Thoracic aorta (tissue), 2 donors: Measurements from ENCODE around the gene AHRR. TPM values are rescaled to one million over a fixed set of nuclear protein-coding genes. Genes with fewer than 3 reads are reported as not detected.
"Not testable (repeated sequence)": the region's sequence is repeated elsewhere in the genome, so short reads cannot be mapped to it uniquely, and the experiment has no call there.

Experiments used
- ATAC-seq: fragments of 150-250 bp; one replicate; pipeline ENCODE4 v1.8.0; 2017; ENCODE audit warnings: low read depth; ENCODE audit not compliant: insufficient number of reproducible peaks, low FRiP score
- DNase-seq: peaks from one replicate; pipeline ENCODE4 v3.0.0-alpha.2; 2020; ENCODE audit warnings: low spot score
- H3K27ac ChIP-seq, 2 donors: fragments of 200-600 bp; sonication (generic); 1 replicate in 1 of 2; 2 replicates in 1 of 2; pipeline ENCODE4 v1.5.1; 2016; ENCODE audit warnings: mild to moderate bottlenecking in 2 of 2, moderate library complexity in 2 of 2
- H3K27me3 ChIP-seq: fragments of 200-600 bp; sonication (generic); replicated peaks from 2 replicates; pipeline ENCODE4 v1.6.0; 2016; ENCODE audit warnings: mild to moderate bottlenecking; ENCODE audit not compliant: insufficient read depth
- H3K36me3 ChIP-seq: fragments of 200-600 bp; sonication (generic); one replicate; pipeline ENCODE4 v1.5.1; 2016
- H3K4me1 ChIP-seq, 2 donors: fragments of 200-600 bp; sonication (generic); 1 replicate in 1 of 2; 2 replicates in 1 of 2; pipeline versions ENCODE4 v1.5.1 to v1.6.0; 2016; ENCODE audit warnings: low read depth in 2 of 2, mild to moderate bottlenecking in 1 of 2; ENCODE audit not compliant: control insufficient read depth in 1 of 2
- H3K4me3 ChIP-seq: fragments of 200-600 bp; sonication (generic); 2 replicates; pipeline ENCODE4 v1.5.1; 2016; ENCODE audit warnings: mild to moderate bottlenecking
- H3K9me3 ChIP-seq: fragments of 200-600 bp; sonication (generic); 2 replicates; pipeline ENCODE4 v1.5.1; 2016
- total RNA-seq, 2 donors: library from RNA; depleted of rRNA; stranded (reverse); fragments of >200 nt; gene quantifications; one replicate each; pipeline versions ENCODE4 v1.1.0 to v1.2.3, GENCODE V29; 2016
- TF ChIP-seq, protein P1 (sequence below): fragments of 200-600 bp; sonication (generic); IDR thresholded peaks from one replicate; pipeline ENCODE4 v1.5.1; 2019; ENCODE audit warnings: antibody characterized with exemption

AHRR gene
- total RNA-seq, 2 donors from 2014 or later = 0.85 to 3.1 TPM

DNA sequence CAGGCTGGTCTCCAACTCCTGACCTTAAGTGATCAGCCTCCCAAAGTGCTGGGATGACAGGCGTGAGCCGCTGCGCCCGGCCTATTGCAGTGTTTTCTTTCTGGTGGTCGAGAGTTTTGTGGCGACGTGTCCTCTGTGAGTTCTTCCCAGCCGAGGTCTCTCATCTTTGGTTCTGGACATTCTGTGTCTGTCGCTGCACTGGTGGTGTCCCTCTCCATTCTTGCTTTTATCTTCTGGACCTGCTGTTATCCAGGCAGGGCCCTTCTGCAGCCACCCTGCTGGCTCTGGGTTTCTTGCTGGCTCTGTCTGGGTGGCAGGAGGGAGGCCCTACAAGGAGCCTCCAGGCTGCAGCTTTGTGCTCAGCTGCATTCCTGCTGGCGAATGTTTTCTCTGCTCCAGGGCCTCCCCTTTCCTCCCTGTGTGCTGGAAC is 72.3 kb downstream of the AHRR start:
- Histone ChIP-seq H3K27ac (no peak overlapping the region), H3K4me3 (no peak overlapping the region), H3K27me3 (no peaks in the 10 kb centered on the region), H3K36me3 (no peaks in the 10 kb centered on the region), H3K9me3 (no peaks in the 10 kb centered on the region), H3K4me1 (no peaks in the 10 kb centered on the region)
- TF ChIP-seq, protein P1, sequence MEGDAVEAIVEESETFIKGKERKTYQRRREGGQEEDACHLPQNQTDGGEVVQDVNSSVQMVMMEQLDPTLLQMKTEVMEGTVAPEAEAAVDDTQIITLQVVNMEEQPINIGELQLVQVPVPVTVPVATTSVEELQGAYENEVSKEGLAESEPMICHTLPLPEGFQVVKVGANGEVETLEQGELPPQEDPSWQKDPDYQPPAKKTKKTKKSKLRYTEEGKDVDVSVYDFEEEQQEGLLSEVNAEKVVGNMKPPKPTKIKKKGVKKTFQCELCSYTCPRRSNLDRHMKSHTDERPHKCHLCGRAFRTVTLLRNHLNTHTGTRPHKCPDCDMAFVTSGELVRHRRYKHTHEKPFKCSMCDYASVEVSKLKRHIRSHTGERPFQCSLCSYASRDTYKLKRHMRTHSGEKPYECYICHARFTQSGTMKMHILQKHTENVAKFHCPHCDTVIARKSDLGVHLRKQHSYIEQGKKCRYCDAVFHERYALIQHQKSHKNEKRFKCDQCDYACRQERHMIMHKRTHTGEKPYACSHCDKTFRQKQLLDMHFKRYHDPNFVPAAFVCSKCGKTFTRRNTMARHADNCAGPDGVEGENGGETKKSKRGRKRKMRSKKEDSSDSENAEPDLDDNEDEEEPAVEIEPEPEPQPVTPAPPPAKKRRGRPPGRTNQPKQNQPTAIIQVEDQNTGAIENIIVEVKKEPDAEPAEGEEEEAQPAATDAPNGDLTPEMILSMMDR = no peak
- DNase-seq (no peak), ATAC-seq (no peak)

DNA sequence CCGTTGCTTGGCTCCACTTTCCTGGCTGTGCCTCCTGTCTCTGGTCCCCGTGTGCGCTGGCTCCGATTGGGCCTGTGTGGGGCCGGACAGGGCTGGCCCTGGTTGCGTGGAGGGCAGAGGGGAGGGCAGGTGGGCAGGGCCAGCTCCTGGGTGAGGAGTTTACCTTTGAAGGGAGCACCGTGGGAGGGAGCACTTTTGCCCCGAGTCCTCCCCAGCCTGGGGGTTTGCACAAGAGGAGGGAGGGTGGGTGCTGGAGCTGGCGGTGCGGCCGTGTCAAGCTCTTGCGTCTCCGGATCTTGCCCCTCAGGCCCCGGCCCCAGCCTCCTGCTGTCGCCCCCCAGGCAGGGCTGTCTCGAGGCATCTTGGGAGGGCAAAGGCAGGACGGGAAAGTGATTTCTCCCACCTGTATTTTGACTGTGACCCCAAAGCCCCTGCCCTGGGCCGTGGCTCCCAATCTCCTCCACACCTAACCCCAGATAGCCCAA is 73.2 kb downstream of the AHRR start:
- no peaks in the 10 kb centered on the region for H3K27me3 ChIP-seq
- H3K9me3 ChIP-seq = no peaks in the 10 kb centered on the region
- no peak overlapping the region for H3K27ac ChIP-seq
- TF ChIP-seq, protein P1 = no peak
- no peak for ATAC-seq
- no peak overlapping the region for H3K4me3 ChIP-seq
- no peak for DNase-seq
- peaks cover 0 to 4% of the 10 kb centered on the region in 2 donors for H3K4me1 ChIP-seq
- H3K36me3 ChIP-seq = no peaks in the 10 kb centered on the region

DNA sequence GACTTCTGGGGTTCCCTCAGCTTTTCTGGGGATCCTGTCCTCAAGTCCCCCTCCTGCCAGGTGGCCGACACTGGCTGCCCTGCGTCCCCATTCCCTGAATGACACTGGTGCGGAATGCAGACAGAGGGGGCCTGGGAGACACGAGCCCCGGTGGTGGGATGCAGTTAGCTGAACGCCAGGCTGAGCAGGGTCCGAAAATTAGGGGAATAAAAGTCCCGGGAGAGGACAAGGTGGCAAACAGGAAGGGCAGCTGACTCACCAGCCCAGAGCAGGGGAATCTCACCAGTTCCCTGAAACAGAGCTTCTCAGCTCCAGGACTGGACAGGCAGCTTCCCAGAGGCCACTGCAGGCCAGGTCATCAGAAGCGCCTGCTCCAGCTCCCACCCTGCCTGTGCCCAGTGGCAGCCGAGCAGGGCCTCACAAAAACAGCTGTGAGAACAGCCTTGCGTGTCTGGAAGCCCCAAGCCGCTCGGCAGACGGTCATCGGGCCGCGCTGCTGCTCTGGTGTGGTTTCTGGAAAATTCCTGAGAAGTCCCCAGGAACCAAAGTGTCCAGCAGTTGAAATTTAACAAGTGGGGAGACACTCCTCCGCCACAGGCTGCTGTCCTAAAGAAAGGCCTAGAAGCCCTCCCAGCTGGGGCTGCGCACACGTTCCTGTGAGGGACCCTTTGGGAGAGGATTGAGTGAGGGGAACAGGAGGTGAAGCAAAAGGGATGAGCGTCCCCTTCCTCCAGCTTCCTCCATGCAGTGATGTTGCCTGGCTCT is 73.8 kb downstream of the AHRR start:
- Histone ChIP-seq H3K9me3 (no peaks in the 10 kb centered on the region), H3K27ac (no peak overlapping the region), H3K4me1 (peaks cover 0 to 10% of the 10 kb centered on the region in 2 donors), H3K27me3 (no peaks in the 10 kb centered on the region), H3K4me3 (no peak overlapping the region), H3K36me3 (no peaks in the 10 kb centered on the region)
- ATAC-seq (no peak), DNase-seq (no peak)
- TF ChIP-seq, protein P1 = no peak

DNA sequence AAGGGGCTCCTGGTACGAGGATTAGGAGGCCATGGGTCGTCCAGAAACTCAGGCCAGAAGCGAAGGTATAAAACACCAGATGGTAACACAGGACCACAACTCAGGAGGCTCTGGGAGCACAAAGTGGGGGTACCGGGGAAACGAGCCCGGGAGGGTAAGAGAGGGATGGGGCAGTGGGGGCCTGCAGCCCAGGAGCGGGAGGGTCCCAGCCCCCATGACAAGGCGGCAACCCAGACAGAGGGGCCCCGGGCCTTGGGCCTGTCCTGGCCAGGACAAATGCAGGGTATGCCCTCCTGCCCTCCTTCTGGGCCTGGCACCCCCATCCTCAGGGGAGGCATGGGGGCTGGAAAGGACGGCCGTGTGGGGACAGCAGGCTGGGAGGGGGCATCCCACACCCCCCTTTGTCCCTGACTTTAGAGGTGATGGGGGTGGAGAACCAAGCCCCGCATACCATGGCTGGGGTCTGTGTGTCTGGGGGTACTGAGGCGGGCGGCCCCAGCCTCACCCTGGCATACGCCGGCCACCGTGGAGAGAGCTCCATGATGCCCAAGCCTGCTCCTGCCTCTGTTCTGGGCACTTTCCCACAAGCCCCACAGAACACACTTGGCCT is 74.5 kb downstream of the AHRR start:
- H3K4me3 ChIP-seq = no peak overlapping the region
- TF ChIP-seq, protein P1 = no peak
- ATAC-seq = no peak
- H3K27me3 ChIP-seq = no peaks in the 10 kb centered on the region
- peaks cover 0 to 14% of the 10 kb centered on the region in 2 donors for H3K4me1 ChIP-seq
- H3K36me3 ChIP-seq = no peaks in the 10 kb centered on the region
- no peak overlapping the region for H3K27ac ChIP-seq
- no peak for DNase-seq
- H3K9me3 ChIP-seq = no peaks in the 10 kb centered on the region

DNA sequence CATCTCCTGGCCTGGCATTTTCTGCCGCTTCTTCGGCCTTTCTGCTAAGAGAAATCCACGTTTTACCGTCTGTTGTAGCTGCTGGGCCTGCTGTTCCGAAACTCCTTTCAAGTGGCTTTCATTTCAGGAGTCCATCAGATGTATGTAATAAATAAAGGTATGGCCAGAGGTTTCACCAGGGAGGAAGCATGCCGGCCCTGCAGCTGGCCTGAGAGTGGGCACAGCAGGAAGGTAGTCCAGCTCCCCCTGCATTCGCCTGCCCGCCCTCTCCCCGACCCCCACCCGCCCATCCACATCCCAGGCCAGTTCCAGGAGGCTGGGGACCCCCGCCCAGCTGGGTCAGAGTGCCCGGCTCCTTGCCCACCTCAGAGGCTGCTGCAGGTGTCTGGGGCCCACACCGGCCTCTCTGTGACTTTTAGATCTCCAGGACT is 75.0 kb downstream of the AHRR start:
- H3K4me1 ChIP-seq = peaks cover 0 to 14% of the 10 kb centered on the region in 2 donors
- no peaks in the 10 kb centered on the region for H3K36me3 ChIP-seq
- no peak overlapping the region for H3K27ac ChIP-seq
- DNase-seq = no peak
- TF ChIP-seq, protein P1 = no peak
- no peak for ATAC-seq
- H3K9me3 ChIP-seq = no peaks in the 10 kb centered on the region
- no peak overlapping the region for H3K4me3 ChIP-seq
- H3K27me3 ChIP-seq = no peaks in the 10 kb centered on the region

DNA sequence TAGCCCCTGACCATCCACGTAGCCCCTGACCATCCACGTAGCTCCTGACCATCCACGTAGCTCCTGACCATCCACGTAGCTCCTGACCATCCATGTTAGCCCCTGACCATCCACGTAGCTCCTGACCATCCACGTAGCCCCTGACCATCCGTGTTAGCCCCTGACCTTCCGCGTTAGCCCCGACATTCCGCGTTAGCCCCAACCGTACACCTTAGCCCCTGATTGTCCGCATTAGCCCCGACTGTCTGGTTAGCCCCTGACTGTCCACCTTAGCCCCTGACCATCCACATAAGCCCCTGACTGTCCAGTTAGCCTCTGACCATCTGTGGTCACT is 76.6 kb downstream of the AHRR start:
- not testable (repeated sequence) for H3K4me3 ChIP-seq, H3K27ac ChIP-seq, H3K9me3 ChIP-seq, DNase-seq, ATAC-seq, H3K36me3 ChIP-seq, H3K27me3 ChIP-seq
- peaks cover 0 to 14% of the 10 kb centered on the region in 2 donors for H3K4me1 ChIP-seq
